Transverse colon (tissue), 3 donors: ENCODE results near the gene BAG5.

Experiments used
- POLR2A ChIP-seq: fragments of 450-650 bp; IDR thresholded peaks from one replicate; pipeline ENCODE4 v1.6.1; 2016; ENCODE audit warnings: antibody characterized with exemption, mild to moderate bottlenecking, moderate library complexity
- TF ChIP-seq, protein P1 (sequence below), 5 experiments: fragments of 200-600 bp in 3 of 5; fragments of 450-650 bp in 2 of 5; sonication (generic) in 3 of 5; IDR thresholded peaks; 1 replicate in 2 of 5; 2 replicates in 3 of 5; pipeline ENCODE4 v1.5.1; 2016 to 2017; ENCODE audit warnings: antibody characterized with exemption in 5 of 5, inconsistent platforms in 3 of 5, mild to moderate bottlenecking in 2 of 5, moderate library complexity in 1 of 5

DNA sequence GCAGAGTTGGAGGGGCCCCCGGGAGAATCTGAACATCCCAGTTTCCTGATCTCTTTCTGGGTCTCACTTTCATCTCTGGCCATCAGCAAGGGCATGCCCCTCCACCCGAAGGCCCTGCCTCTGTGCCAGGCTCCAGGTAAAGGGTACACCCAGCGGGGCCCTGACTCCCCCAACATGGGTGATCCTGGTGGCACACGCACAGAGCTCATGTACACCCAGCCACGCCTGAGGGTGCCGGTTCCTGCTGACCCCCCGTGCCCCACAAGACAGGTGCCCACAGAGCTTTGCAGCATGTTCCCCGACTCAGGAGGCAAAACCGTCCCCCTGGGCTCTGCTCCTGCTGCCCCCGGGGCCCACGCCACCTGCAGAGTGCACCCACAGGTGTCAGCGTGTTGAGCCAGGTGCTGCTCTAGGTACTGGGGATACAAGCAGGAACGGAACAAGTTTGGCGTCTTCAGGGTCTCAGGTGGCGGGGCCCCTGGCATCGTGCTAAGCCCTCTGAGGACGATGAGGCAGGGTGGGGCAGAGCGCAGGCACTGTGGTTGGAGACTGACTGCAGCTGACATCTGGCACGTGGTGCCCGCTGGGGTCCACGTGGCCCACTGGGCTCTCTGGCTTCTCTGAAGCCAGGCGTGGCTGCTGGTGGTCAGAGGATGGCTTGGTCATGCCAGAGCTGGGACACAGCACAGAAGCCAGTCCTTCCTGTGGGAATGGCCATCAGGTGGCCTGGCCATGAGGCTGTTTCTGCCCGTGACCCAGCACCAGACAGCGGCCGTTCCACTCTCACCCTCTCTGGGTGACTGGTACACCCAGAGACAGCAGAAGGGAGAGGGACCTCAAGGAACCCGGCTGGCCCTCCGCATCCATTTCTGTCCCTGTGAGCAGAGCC, 13.8 kb downstream of the BAG5 start:
- TF ChIP-seq, protein P1, sequence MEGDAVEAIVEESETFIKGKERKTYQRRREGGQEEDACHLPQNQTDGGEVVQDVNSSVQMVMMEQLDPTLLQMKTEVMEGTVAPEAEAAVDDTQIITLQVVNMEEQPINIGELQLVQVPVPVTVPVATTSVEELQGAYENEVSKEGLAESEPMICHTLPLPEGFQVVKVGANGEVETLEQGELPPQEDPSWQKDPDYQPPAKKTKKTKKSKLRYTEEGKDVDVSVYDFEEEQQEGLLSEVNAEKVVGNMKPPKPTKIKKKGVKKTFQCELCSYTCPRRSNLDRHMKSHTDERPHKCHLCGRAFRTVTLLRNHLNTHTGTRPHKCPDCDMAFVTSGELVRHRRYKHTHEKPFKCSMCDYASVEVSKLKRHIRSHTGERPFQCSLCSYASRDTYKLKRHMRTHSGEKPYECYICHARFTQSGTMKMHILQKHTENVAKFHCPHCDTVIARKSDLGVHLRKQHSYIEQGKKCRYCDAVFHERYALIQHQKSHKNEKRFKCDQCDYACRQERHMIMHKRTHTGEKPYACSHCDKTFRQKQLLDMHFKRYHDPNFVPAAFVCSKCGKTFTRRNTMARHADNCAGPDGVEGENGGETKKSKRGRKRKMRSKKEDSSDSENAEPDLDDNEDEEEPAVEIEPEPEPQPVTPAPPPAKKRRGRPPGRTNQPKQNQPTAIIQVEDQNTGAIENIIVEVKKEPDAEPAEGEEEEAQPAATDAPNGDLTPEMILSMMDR (IDR thresholded peaks at IDR 0.05), result no peak
- TF ChIP-seq POLR2A, result no peak
